HEK293T (cell line): ENCODE measurements around the gene SIGLEC11.

Experiments used
- CTCF ChIA-PET: fragments of 350-600 bp; formaldehyde crosslinking; extraction: SDS; loops from one replicate; lab custom pipeline; 2021; ENCODE audit warnings: antibody characterized with exemption, inconsistent platforms; lab: Yijun Ruan, JAX
- POLR2A ChIA-PET: fragments of 350-600 bp; formaldehyde crosslinking; extraction: SDS; loops from one replicate; lab custom pipeline; 2020; ENCODE audit warnings: antibody characterized with exemption, inconsistent platforms; lab: Yijun Ruan, JAX
- DNase-seq: peaks from one replicate; pipeline ENCODE4 v3.0.0; 2012; ENCODE audit warnings: mixed read lengths; ENCODE audit errors: extremely low spot score
- ARNT ChIP-seq: fragments of 450-650 bp; IDR thresholded peaks from 2 replicates; pipeline ENCODE4 v1.6.1; 2017; ENCODE audit warnings: mild to moderate bottlenecking
- BHLHE40 ChIP-seq: fragments of 450-650 bp; IDR thresholded peaks from 2 replicates; pipeline ENCODE4 v1.6.1; 2016; ENCODE audit warnings: mild to moderate bottlenecking, moderate library complexity, borderline replicate concordance
- CTBP1 ChIP-seq: fragments of 450-650 bp; IDR thresholded peaks from 2 replicates; pipeline ENCODE4 v1.6.1; 2016; ENCODE audit warnings: borderline replicate concordance
- ELF4 ChIP-seq: fragments of 450-650 bp; IDR thresholded peaks from 2 replicates; pipeline ENCODE4 v1.6.1; 2017; ENCODE audit warnings: antibody characterized with exemption
- FOXA1 ChIP-seq: fragments of 450-650 bp; IDR thresholded peaks from 2 replicates; pipeline ENCODE4 v1.6.1; 2016; ENCODE audit warnings: mild to moderate bottlenecking
- FOXK2 ChIP-seq: fragments of 450-650 bp; IDR thresholded peaks from 2 replicates; pipeline ENCODE4 v1.6.1; 2016; ENCODE audit warnings: mild to moderate bottlenecking
- FOXM1 ChIP-seq: fragments of 450-650 bp; IDR thresholded peaks from 2 replicates; pipeline ENCODE4 v1.6.1; 2017; ENCODE audit warnings: mild to moderate bottlenecking, borderline replicate concordance
- HDGF ChIP-seq: fragments of 450-650 bp; IDR thresholded peaks from 2 replicates; pipeline ENCODE4 v1.6.1; 2017; ENCODE audit warnings: antibody characterized with exemption, borderline replicate concordance
- L3MBTL2 ChIP-seq: fragments of 450-650 bp; conservative IDR thresholded peaks from 2 replicates; pipeline ENCODE4 v1.6.1; 2016; ENCODE audit warnings: mild to moderate bottlenecking
- LEF1 ChIP-seq: fragments of 450-650 bp; IDR thresholded peaks from 2 replicates; pipeline ENCODE4 v1.6.1; 2017; ENCODE audit warnings: mild to moderate bottlenecking, borderline replicate concordance
- NFRKB ChIP-seq: fragments of 450-650 bp; IDR thresholded peaks from 2 replicates; pipeline ENCODE4 v1.6.1; 2016; ENCODE audit warnings: mild to moderate bottlenecking, moderate library complexity
- PKNOX1 ChIP-seq: fragments of 450-650 bp; IDR thresholded peaks from 2 replicates; pipeline ENCODE4 v1.6.1; 2016
- SP1 ChIP-seq: fragments of 450-650 bp; IDR thresholded peaks from 2 replicates; pipeline ENCODE4 v1.6.1; 2017
- SUZ12 ChIP-seq: fragments of 450-650 bp; IDR thresholded peaks from 2 replicates; pipeline ENCODE4 v1.6.1; 2016; ENCODE audit warnings: mild to moderate bottlenecking
- TARDBP ChIP-seq: fragments of 450-650 bp; IDR thresholded peaks from 2 replicates; pipeline ENCODE4 v1.6.1; 2016
- ZNF384 ChIP-seq: fragments of 450-650 bp; IDR thresholded peaks from 2 replicates; pipeline ENCODE4 v1.6.1; 2016

Gene SIGLEC11

GRCh38 chr19:49918089-49918488 lies 42.9 kb downstream of the SIGLEC11 start:
- ChIA-PET POLR2A (interaction anchor here (3.8 kb wide), 1 partner anchor 11 kb away, joined by 27 read pairs; the partner anchor contains the start of genes ATF5 and NUP62), CTCF (interaction anchor here (0.7 kb wide), 1 partner anchor 13 kb away, joined by 3 read pairs; no protein-coding TSS in a partner anchor)
- DNase-seq: no peak
- TF ChIP-seq TARDBP (no peak), L3MBTL2 (no peak), FOXA1 (no peak), FOXK2 (no peak), SUZ12 (no peak), HDGF (no peak), ARNT (no peak), ELF4 (no peak), NFRKB (no peak), CTBP1 (no peak), BHLHE40 (no peak)

GRCh38 chr19:49916839-49917733 lies 43.9 kb downstream of the SIGLEC11 start:
- ChIA-PET CTCF (interaction anchor here (0.8 kb wide), 1 partner anchor 46 kb away, joined by 4 read pairs; no protein-coding TSS in a partner anchor), POLR2A (interaction anchor here (1.5 kb wide), 1 partner anchor 13 kb away, joined by 9 read pairs; no protein-coding TSS in a partner anchor)
- peak; percentile 48 for TF ChIP-seq PKNOX1
- no peak for TF ChIP-seq SUZ12
- no peak for TF ChIP-seq TARDBP
- DNase-seq: peak; percentile 39

- POLR2A ChIA-PET: interaction anchor here (0.6 kb wide), 1 partner anchor 46 kb away, joined by 3 read pairs; no protein-coding TSS in a partner anchor
- DNase-seq: no peak
- TF ChIP-seq LEF1: no peak
- no peak for TF ChIP-seq BHLHE40
- no peak for TF ChIP-seq HDGF
- no peak for TF ChIP-seq SP1
- no peak for TF ChIP-seq SUZ12
- no peak for TF ChIP-seq FOXM1
- no peak for TF ChIP-seq FOXK2
- no peak for TF ChIP-seq ELF4
- no peak for TF ChIP-seq CTBP1
- TF ChIP-seq ZNF384: no peak
- no peak for TF ChIP-seq PKNOX1
- no peak for TF ChIP-seq NFRKB
- TF ChIP-seq TARDBP: no peak
- no peak for TF ChIP-seq FOXA1
- TF ChIP-seq ARNT: no peak
- no peak for TF ChIP-seq L3MBTL2
- CTCF ChIA-PET: no interaction called here
Observed at GRCh38 chr19:49915271-49915670, 45.7 kb downstream of the SIGLEC11 start.

GRCh38 chr19:49913720-49914119 lies 47.3 kb downstream of the SIGLEC11 start:
- POLR2A ChIA-PET: interaction anchor here (1.5 kb wide), 1 partner anchor 19 kb away, joined by 3 read pairs; no protein-coding TSS in a partner anchor
- no peak for TF ChIP-seq FOXA1
- TF ChIP-seq ARNT: no peak
- TF ChIP-seq SUZ12: no peak
- TF ChIP-seq PKNOX1: no peak
- TF ChIP-seq BHLHE40: no peak
- TF ChIP-seq SP1: no peak
- no peak for TF ChIP-seq ZNF384
- no peak for TF ChIP-seq ELF4
- TF ChIP-seq FOXK2: no peak
- no peak for TF ChIP-seq L3MBTL2
- no peak for DNase-seq
- CTCF ChIA-PET: interaction anchor here (0.5 kb wide), 1 partner anchor 532 kb away, joined by 3 read pairs; no protein-coding TSS in a partner anchor

GRCh38 chr19:49912965-49913685 lies 47.8 kb downstream of the SIGLEC11 start:
- POLR2A ChIA-PET: interaction anchor here (1.5 kb wide), 1 partner anchor 18 kb away, joined by 3 read pairs; no protein-coding TSS in a partner anchor
- TF ChIP-seq SP1: no peak
- no peak for TF ChIP-seq ELF4
- no peak for TF ChIP-seq HDGF
- TF ChIP-seq CTBP1: no peak
- TF ChIP-seq ZNF384: no peak
- TF ChIP-seq LEF1: no peak
- TF ChIP-seq ARNT: no peak
- DNase-seq: no peak
- CTCF ChIA-PET: interaction anchor here (0.5 kb wide), 1 partner anchor 532 kb away, joined by 3 read pairs; no protein-coding TSS in a partner anchor
